Dendritic cell treated with granulocyte-macrophage colony-stimulating factor and Interleukin-4, amounts not matched to agents 40 ng/mL and 50 ng/mL, for 4 days (primary cell): ENCODE results near the gene PHLDB3.

Experiments used
- H3K27ac Mint-ChIP-seq: one replicate; pipeline ENCODE4 v1.8.0; 2022; ENCODE audit warnings: mild to moderate bottlenecking, mixed read lengths
- H3K27me3 Mint-ChIP-seq: one replicate; pipeline ENCODE4 v1.8.0; 2022; ENCODE audit warnings: mild to moderate bottlenecking, mixed read lengths
- H3K36me3 Mint-ChIP-seq: one replicate; pipeline ENCODE4 v1.8.0; 2022; ENCODE audit warnings: low read depth, mixed read lengths
- H3K4me1 Mint-ChIP-seq: one replicate; pipeline ENCODE4 v1.8.0; 2022; ENCODE audit warnings: low read depth, mixed read lengths
- H3K4me3 Mint-ChIP-seq: one replicate; pipeline ENCODE4 v1.8.0; 2022; ENCODE audit warnings: mild to moderate bottlenecking, moderate library complexity, mixed read lengths
- H3K9me3 Mint-ChIP-seq: one replicate; pipeline ENCODE4 v1.8.0; 2022; ENCODE audit warnings: mixed read lengths
- intact Hi-C: fragments of 100-400 bp; cut with micrococcal nuclease; formaldehyde crosslinking; loops from one replicate; pipeline ENCODE4 v1.15.0; 2022

Gene PHLDB3

GRCh38 chr19:43464134-43464775 lies 40.3 kb downstream of the PHLDB3 start:
- Mint-ChIP-seq H3K36me3 (peaks cover 23% of the 10 kb centered on the region), H3K9me3 (no peaks in the 10 kb centered on the region), H3K4me3 (peak overlapping the region; percentile 93), H3K27me3 (peaks cover 36% of the 10 kb centered on the region), H3K4me1 (peaks cover 69% of the 10 kb centered on the region), H3K27ac (peak overlapping the region; percentile 95)
- intact Hi-C loops, result no loop called here

GRCh38 chr19:43463381-43464133 lies 41.0 kb downstream of the PHLDB3 start:
- Mint-ChIP-seq H3K27me3 (peaks cover 36% of the 10 kb centered on the region), H3K36me3 (peaks cover 23% of the 10 kb centered on the region), H3K4me1 (peaks cover 62% of the 10 kb centered on the region), H3K9me3 (no peaks in the 10 kb centered on the region), H3K4me3 (peak overlapping the region; percentile 93), H3K27ac (peak overlapping the region; percentile 95)
- intact Hi-C loops, result loop anchor here (1.0 kb wide), 1 partner anchor 12 kb away; no protein-coding TSS in a partner anchor

DNA sequence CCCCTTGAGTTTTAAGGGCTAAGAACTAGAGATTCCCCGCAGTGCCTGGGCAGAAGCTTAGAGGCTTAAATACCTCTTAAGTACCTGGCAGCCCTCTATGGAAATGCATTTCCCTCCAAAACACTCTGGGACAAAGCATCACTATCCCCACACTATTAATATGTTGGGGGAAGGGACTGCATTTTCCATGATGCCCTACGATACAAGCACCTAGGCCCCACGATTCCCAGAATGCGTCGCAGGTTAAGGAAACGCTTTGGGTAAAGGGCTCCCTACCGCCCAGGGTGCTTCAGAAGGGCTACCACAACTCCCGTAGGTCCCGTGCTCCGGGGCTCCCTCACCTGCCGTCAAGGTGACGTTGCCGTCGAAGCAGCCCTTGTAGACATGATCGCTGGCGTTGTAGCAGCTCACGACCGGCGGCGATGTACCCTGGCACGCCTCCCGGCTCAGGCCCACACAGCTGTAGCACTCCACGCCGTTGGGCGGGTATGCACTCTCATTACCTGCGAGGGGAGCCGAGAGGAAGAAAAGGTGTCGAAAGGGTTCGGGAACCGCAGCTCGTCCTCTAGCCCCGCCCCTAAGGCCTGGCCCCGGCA lies 41.7 kb downstream of the PHLDB3 start:
- H3K27me3 Mint-ChIP-seq, result peaks cover 36% of the 10 kb centered on the region
- peak overlapping the region; percentile 95 for H3K27ac Mint-ChIP-seq
- intact Hi-C loops, result loop anchor here (1.0 kb wide), 1 partner anchor 12 kb away; no protein-coding TSS in a partner anchor
- H3K4me1 Mint-ChIP-seq, result peaks cover 56% of the 10 kb centered on the region
- no peaks in the 10 kb centered on the region for H3K9me3 Mint-ChIP-seq
- H3K36me3 Mint-ChIP-seq, result peaks cover 23% of the 10 kb centered on the region
- H3K4me3 Mint-ChIP-seq, result peak overlapping the region; percentile 93

GRCh38 chr19:43462383-43462782 lies 42.2 kb downstream of the PHLDB3 start:
- Mint-ChIP-seq H3K4me3 (peak overlapping the region; percentile 58), H3K4me1 (peaks cover 51% of the 10 kb centered on the region), H3K9me3 (no peaks in the 10 kb centered on the region), H3K27ac (no peak overlapping the region), H3K36me3 (peaks cover 23% of the 10 kb centered on the region), H3K27me3 (peaks cover 36% of the 10 kb centered on the region)
- intact Hi-C loops, result no loop called here

DNA sequence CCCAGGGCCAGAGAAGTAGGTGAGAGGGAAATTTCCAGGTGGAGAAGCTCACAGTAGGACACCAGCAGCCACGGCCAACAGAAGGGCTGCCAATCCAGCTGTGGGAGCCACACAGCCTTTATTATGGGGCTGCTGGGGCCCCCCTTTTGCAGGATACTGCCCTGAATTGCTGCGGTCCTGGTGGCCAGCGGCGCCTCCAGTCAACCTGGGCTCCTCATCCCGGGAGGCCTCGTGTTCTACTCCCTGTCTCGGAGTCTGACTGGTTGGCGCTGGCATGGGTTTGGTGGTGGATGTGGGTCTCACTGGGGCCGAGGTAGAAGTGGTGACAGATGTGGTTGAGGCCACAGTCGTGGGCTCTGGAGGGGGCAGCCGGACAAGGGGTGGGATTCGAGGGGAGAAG lies 43.2 kb downstream of the PHLDB3 start:
- H3K9me3 Mint-ChIP-seq, result no peaks in the 10 kb centered on the region
- peak overlapping the region; percentile 50 for H3K27ac Mint-ChIP-seq
- peaks cover 46% of the 10 kb centered on the region for H3K4me1 Mint-ChIP-seq
- no peak overlapping the region for H3K4me3 Mint-ChIP-seq
- H3K36me3 Mint-ChIP-seq, result peaks cover 23% of the 10 kb centered on the region
- H3K27me3 Mint-ChIP-seq, result peaks cover 36% of the 10 kb centered on the region
- intact Hi-C loops, result no loop called here

GRCh38 chr19:43460362-43461016 lies 44.1 kb downstream of the PHLDB3 start:
- Mint-ChIP-seq H3K4me3 (no peak overlapping the region), H3K4me1 (peaks cover 46% of the 10 kb centered on the region), H3K27ac (peak overlapping the region; percentile 50), H3K9me3 (no peaks in the 10 kb centered on the region), H3K27me3 (peaks cover 29% of the 10 kb centered on the region), H3K36me3 (peaks cover 23% of the 10 kb centered on the region)
- intact Hi-C loops, result no loop called here

DNA sequence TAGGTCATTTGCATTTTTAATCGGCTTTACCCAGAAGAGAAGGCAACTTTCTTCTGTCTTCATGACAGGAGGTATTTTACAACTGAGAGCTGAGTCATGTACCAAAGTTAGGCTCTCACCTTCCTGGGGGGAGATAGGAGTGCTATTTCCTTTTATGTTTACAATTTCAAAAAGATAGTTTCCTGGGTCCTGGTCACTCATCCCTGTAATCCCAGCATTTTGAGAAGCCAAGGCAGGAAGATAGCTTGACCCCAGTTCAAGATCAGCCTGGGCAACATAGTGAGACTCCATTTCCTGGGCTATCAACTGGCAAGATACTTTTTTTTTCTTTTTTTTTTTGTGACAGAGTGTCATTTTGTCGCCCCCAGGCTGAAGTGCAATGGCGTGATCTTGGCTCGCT lies 46.7 kb downstream of the PHLDB3 start:
- Mint-ChIP-seq H3K27me3 (peaks cover 16% of the 10 kb centered on the region), H3K4me3 (no peak overlapping the region), H3K4me1 (peaks cover 46% of the 10 kb centered on the region), H3K36me3 (peaks cover 17% of the 10 kb centered on the region), H3K9me3 (peaks cover 2% of the 10 kb centered on the region), H3K27ac (no peak overlapping the region)
- intact Hi-C loops, result no loop called here

DNA sequence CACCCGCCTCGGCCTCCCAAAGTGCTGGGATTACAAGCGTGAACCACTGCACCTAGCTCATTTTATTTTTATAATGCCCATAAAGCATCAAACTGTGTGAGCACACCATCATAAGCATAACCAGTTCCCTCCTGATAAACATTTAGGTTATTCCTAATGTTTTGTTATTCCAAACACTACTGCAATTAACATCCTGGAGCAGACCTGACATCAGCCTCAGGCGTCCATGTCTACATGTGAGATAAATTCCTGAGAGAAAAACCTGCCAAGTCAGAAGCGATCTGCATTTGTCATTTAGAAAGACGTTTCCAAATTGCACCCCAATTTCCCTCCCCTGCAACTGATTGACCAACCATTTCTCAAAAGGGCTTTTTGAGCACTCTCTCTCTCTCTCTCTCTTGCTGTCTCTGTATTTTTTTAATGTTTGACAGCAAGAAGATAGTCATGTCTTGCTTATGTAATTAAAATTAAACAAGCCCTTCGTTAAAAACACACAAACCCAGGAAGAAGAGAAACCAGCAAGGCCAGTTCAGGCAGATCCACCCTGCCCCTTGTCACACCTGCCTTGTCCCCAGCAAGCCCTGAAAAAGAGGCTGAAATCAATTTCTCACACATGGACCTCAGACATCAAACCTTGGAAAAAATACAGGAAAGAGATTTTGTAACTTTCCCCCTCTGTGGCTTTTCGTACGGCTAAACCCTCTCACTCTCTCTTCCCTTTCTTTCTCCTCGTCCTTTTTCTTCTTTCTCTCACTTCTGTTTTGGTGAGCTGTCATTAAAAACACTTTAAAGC lies 49.0 kb downstream of the PHLDB3 start:
- no peaks in the 10 kb centered on the region for H3K27me3 Mint-ChIP-seq
- H3K36me3 Mint-ChIP-seq, result peaks cover 15% of the 10 kb centered on the region
- H3K4me1 Mint-ChIP-seq, result peaks cover 49% of the 10 kb centered on the region
- peak overlapping the region; percentile 17 for H3K4me3 Mint-ChIP-seq
- peak overlapping the region; percentile 73 for H3K27ac Mint-ChIP-seq
- H3K9me3 Mint-ChIP-seq, result peaks cover 17% of the 10 kb centered on the region
- intact Hi-C loops, result no loop called here

DNA sequence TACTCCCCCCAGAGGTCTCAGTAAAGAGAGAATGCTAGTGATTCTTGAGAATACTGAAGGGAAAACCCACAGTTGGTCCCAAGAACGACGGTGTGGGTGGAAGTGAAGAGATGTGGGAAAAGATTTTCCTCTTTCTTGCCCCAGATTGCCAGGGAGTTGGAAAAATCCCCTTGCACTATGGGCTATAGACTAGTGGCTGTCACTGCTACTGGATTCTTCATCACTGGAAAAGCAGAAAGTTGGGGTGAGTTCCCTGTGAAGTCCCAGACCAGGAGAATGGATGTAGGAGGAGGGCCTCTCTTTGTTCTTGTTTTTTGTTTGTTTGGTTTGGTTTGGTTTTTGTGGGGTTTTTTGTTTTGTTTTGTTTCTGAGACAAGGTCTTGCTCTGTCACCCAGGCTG lies 50.5 kb downstream of the PHLDB3 start:
- H3K4me3 Mint-ChIP-seq, result peak overlapping the region; percentile 4
- peak overlapping the region; percentile 73 for H3K27ac Mint-ChIP-seq
- H3K36me3 Mint-ChIP-seq, result peaks cover 15% of the 10 kb centered on the region
- peaks cover 62% of the 10 kb centered on the region for H3K4me1 Mint-ChIP-seq
- intact Hi-C loops, result loop anchor here (5.0 kb wide), 1 partner anchor 33 kb away; no protein-coding TSS in a partner anchor
- peaks cover 17% of the 10 kb centered on the region for H3K9me3 Mint-ChIP-seq
- no peaks in the 10 kb centered on the region for H3K27me3 Mint-ChIP-seq

DNA sequence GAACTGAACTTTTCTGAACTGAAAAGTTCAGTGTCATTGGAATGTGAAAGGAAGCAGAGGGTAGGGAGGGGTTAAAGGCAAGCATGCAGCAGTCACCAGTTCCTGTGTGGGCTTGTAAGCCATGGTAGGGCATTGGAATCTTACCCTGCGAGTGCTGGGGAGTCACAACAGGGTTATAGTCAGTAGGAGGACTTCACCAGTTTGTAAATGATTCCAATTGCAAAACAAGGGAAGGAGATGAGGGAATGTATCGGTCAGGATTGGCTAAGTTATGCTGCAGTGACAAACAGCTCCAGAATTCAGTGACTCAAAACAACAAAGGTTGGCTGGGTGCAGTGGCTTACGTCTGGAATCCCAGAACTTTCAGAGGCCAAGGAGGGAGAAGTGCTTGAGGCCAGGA lies 52.0 kb downstream of the PHLDB3 start:
- H3K4me1 Mint-ChIP-seq, result peaks cover 72% of the 10 kb centered on the region
- H3K36me3 Mint-ChIP-seq, result peaks cover 15% of the 10 kb centered on the region
- no peaks in the 10 kb centered on the region for H3K27me3 Mint-ChIP-seq
- peak overlapping the region; percentile 94 for H3K27ac Mint-ChIP-seq
- peaks cover 17% of the 10 kb centered on the region for H3K9me3 Mint-ChIP-seq
- H3K4me3 Mint-ChIP-seq, result no peak overlapping the region
- intact Hi-C loops, result loop anchor here (5.0 kb wide), 1 partner anchor 35 kb away; no protein-coding TSS in a partner anchor

DNA sequence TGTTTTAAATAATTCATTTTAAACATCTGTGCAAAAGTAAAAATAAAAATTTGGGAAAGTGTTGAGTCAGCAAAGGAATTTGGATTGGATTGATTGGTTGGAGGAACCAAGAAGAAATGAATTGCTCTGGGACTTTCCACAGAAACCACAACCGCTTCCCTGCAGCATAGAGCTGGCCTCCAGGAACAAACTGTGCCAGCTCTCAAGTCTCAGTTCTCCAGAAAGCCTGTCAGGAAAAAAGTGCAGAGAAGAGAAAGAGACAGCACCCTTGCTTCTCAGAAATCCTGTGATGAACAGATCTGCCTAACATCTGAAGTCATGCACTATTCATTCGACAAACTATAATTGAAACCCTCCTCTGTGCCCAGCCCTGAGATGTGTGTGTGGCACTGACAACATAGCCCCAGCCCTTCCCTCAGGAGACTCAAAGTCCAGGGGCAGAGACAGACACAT lies 54.0 kb downstream of the PHLDB3 start:
- Mint-ChIP-seq H3K27me3 (peaks cover 4% of the 10 kb centered on the region), H3K4me1 (peaks cover 83% of the 10 kb centered on the region), H3K27ac (peak overlapping the region; percentile 94), H3K9me3 (peaks cover 17% of the 10 kb centered on the region), H3K36me3 (peaks cover 15% of the 10 kb centered on the region), H3K4me3 (no peak overlapping the region)
- intact Hi-C loops, result loop anchor here (5.0 kb wide), 1 partner anchor 37 kb away; no protein-coding TSS in a partner anchor

- H3K36me3 Mint-ChIP-seq, result peaks cover 12% of the 10 kb centered on the region
These were observed 56.9 kb downstream of the PHLDB3 start for GRCh38 chr19:43447655-43448054.

More at GRCh38 chr19:43447655-43448054, 56.9 kb downstream of the PHLDB3 start:
- Mint-ChIP-seq H3K27ac (peak overlapping the region; percentile 94), H3K9me3 (peaks cover 14% of the 10 kb centered on the region), H3K27me3 (peaks cover 10% of the 10 kb centered on the region), H3K4me1 (peaks cover 82% of the 10 kb centered on the region), H3K4me3 (no peak overlapping the region)
- intact Hi-C loops, result loop anchor here (1.0 to 10.0 kb wide), 3 partner anchors 57 to 147 kb away; partner anchors contain the start of genes IRGQ, PHLDB3 and ZNF576
